HG02884 (cell line): ENCODE results near the gene FEN1.

Experiments
- ATAC-seq: cut with Tn5 transposase; IDR thresholded peaks from one replicate; pipeline ENCODE4 v1.9.1; 2021; ENCODE audit warnings: mild to moderate bottlenecking, moderate library complexity; ENCODE audit not compliant: unreplicated experiment

Gene FEN1

DNA sequence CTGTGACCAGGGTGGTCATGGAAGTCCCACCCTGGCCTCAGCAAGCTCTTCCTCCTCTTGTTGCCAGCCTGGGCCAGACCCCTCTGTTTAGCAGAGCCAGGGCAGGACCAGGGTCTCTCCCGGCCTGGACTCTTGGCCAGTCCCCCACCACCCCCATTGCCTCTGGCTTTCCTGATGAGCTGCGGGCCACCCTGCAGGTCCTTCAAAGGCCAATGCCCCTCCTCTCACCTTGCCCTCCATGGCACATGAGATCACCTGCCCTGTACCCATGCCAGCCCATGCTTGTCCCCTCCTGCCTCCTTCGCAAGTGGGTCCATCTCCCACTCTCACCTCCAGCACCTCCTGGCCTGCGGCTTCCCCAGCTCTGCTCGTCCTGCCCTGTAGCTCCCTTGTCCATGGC, 45.8 kb downstream of the FEN1 start:
- ATAC-seq, result no peak

DNA sequence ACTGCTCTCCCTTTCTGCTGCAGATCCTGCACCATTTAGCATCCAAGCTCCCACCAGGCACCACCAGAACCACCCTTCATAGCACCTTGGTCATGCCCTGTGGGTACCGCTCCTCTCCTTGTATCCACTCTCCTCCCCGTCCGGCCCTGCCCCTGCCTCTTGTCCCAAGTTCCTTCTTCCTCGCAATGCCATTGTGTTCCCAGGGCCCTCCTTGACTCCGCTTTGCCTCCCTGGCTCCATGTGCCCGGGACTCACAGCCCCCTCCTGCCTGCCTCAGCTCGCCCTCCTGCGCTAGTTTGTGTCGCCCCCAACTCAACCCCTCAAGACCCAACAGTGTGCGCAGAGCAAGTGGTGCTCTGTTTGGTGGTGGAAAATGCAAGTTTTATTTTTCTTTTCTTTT, 46.2 kb downstream of the FEN1 start:
- no peak for ATAC-seq

DNA sequence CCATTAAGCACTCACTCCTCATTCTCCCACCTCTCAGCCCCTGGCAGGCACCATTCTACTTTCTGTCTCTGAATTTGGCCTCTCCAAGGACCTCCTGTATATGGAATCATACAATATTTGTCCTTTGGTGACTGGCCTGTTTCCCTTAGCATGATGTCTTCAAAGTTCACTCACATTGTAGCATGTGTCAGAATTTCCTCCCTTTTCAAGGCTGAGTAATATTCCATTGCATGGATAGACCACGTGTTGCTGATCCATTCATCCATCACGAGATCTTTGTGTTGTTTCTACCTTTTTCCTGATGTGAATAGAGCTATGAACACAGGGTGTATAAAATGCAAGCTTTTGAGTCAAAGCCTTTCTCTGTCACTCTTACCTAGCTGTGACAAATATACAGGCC, 47.0 kb downstream of the FEN1 start:
- no peak for ATAC-seq

DNA sequence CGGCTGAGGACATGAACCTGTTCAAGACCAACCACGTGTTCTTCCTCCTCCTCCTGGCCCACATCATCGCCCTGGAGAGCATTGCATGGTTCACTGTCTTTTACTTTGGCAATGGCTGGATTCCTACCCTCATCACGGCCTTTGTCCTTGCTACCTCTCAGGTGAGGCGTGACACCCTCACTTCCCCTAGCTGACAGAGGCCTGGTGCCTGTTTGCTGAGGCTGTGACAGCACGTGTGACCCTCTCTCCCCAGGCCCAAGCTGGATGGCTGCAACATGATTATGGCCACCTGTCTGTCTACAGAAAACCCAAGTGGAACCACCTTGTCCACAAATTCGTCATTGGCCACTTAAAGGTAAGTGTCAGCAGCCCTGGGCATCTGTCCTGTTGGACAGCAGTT, 47.7 kb downstream of the FEN1 start:
- no peak for ATAC-seq

DNA sequence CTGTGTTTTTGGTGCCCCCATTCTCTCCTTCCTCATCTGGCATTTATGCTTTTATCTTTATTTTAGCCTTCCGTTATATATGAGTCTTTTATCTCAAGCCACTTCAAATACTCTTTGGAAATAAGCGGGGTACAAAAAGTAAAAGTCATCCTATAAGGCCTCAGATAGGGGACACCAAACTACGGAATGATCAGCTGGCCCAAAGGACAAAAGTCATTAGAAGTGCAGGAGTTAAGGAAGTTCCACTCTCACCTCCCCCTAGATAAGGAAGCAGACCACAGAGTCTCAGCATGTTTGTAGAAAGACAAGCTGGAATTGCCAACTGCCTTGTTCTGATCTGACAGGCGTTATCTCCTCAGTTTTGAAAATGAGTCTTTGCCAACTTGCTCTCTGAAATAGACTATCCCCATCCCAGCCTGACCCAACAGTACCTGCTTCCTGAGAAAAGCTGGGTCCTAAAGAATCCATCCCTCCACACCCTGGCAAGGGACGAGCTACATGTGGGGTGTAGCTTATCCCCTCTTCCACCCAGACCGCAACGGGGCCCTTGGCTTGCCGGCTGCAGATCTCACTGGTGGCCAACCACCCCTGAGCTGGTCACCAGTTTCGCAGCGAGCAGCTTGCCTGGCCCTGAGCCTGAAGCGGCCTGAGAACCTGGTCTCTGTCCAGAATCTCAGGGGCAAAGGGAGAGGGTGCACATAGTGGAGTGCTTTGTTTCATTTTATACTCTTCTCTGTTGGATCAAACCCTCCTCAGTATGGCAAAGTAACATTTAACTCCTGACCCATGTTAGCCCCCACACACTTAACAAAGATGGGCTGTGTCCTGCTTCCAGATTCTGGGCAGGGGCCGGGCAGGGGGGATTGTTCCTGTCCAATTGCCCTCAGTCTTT, 49.2 kb downstream of the FEN1 start:
- ATAC-seq, result no peak

DNA sequence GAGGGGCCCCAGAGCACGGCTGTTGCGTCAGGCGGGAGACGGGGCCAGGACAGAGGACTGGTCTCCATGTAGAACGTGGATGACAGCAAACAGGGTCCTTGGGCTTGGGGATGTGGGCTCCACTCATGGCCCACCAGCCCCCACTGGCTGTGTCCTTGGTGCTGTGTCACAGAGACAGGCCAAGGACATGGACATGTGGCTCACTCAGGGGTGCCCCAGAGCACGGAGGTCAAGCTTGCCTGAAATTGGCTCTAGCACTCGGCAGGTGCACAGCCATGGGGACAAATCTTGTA, 49.8 kb downstream of the FEN1 start:
- no peak for ATAC-seq

DNA sequence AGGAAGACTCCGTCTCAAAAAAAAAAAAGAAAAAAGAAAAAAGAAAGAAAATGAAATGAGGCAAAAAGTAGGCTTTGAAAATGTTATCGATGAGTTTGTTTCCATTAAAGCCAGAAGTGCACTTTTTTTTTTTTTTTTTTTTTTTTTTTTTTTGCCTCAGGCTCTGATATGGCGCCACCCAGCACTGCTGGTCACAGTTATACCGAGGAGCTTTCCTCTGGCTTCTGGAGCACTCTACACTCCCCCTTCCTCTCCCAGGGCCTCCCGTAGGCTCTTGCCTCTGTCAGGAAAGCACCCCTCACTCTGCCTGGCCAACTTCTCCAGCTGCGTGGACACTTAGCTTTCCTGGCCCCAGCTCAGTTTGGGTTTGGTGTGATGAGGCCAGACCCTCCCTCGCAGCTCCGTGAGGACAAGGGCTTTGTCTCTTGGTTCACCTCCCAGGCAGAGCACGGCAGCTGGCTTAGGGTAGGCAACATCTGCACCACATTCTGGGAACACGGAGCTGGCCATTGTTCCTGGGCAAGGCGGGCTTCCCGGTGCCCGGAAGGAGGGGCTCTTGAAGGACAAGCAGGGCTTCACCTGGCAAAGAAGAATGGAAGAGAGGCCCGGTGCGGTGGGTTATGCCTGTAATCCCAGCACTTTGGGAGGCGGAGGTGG, 52.3 kb downstream of the FEN1 start:
- no peak for ATAC-seq

DNA sequence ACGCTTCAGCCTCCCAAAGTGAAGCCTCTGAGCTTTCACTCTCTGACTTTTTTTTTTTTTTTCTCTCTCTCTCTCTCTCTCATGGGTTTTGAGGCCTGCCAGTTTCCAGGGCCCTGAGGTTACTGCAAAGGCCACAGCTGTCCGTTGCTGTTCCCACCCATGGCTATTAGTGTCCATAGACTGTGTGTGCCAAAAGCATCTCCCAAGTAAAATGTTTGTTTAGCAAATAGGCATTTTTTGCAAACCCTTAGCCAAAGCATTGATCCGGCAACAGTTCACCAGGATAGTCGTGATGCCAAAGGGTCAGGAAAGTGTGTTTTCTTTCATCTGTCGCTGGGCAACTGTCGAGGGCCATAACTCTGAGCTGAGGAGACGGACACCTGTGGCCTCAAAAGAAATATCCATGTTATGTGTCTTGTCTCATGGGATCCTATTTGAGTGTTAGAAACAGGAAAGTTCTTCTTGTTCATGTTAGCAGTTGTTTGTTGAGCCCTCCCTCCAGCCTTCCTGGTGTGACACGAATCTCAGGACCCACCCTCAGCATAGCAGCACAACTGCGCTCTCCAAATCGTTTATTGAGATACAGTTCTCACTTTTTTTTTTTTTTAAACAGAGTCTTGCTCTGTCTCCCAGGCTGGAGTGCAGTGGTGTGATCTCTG, 53.8 kb downstream of the FEN1 start:
- no peak for ATAC-seq
